Dermis microvascular lymphatic vessel endothelial cell (primary cell): Measurements from ENCODE around the gene ZNF28. TPM values are rescaled to one million over a fixed set of nuclear protein-coding genes. Genes with fewer than 3 reads are reported as not detected.
"Not testable (repeated sequence)": the region's sequence is repeated elsewhere in the genome, so short reads cannot be mapped to it uniquely, and the experiment has no call there.

Experiments
- DNase-seq, 2 donors: peaks; one replicate each; pipeline versions ENCODE4 v3.0.0 to v3.0.0-alpha.2; 2010; ENCODE audit warnings: low read depth in 2 of 2
- total RNA-seq: library from RNA; depleted of rRNA; stranded (reverse); fragments of >200 nt; gene quantifications from 2 replicates; pipeline ENCODE4 v1.2.1, GENCODE V29; 2014

ZNF28 gene
- total RNA-seq, result 13.7 and 14.0 TPM in 2 replicates

DNA sequence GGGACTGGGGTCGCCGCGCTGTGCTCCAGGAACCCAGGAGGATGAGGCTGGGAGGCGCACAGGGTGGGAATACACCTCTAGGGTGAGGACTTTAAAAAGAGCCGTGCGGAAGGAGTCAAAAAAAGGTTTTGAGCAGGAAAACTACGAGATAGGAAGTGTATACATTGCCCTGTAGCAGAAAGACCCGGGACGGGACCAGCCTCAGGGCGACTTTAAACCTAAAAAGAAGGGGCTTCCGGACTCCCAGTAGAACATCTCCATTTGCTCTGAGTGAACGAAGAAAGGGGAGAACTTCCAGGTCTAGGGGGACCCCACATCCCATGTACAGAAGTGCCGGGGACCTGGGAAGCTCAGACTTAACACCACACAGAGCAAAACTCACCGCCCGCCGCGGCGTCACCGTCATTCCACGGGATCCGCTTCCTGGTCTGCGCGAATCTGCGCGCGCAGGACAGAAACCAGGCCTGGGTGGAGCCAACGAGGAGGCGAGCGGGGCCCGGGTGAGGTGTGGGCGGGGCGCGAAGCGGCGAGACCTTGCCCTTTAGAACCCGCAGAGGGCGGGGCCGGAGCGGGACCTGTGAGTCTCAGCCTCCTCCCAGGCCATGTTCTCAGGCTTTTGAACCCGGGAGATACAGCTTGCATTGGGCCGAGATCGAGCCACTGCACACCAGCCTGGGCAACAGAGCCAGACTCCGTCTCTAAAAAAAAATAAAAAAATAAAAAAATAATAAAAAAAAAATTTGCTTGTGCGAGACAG, at the start of gene ZNF28:
Gene ZNF28, minus strand, starts transcription at position 430 of the 757 bp plus-strand sequence. CDS start 3,675 bp downstream, outside the sequence.
- peak; percentile 6 to 16 for DNase-seq

GRCh38 chr19:52868031-52868430, 46.6 kb upstream of the ZNF28 start:
- not testable (repeated sequence) for DNase-seq

DNA sequence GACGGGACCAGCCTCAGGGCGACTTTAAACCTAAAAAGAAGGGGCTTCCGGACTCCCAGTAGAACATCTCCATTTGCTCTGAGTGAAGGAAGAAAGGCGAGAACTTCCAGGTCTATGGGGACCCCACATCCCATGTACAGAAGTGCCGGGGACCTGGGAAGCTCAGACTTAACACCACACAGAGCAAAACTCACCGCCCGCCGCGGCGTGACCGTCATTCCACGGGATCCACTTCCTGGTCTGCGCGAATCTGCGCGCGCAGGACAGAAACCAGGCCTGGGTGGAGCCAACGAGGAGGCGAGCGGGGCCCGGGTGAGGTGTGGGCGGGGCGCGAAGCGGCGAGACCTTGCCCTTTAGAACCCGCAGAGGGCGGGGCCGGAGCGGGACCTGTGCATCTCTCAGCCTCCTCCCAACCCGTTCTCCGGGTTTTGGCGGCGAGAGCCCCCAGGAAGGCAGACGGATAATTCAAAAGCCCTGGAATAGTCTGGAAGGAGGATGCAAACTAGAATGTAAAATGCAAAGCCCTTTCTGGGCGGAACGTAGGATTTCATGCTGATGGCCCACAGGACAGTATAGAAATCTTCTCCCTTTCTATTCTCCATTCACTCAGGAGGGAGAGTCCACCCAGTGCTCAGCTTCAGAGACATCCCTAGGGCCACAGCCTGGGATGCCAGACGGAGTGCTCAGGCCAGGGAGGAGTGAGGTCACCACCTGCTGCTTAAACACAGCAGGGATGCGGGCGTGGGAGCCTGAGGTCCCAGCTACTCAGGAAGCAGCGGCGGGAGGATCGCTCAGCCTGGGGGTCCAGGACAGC, 36.2 kb upstream of the ZNF28 start, which contains the start of gene ZNF468:
Gene ZNF468, minus strand, starts transcription at position 242 of the 814 bp plus-strand sequence. CDS start 3,347 bp downstream, outside the sequence.
- DNase-seq, result peak; percentile 14 to 45

DNA sequence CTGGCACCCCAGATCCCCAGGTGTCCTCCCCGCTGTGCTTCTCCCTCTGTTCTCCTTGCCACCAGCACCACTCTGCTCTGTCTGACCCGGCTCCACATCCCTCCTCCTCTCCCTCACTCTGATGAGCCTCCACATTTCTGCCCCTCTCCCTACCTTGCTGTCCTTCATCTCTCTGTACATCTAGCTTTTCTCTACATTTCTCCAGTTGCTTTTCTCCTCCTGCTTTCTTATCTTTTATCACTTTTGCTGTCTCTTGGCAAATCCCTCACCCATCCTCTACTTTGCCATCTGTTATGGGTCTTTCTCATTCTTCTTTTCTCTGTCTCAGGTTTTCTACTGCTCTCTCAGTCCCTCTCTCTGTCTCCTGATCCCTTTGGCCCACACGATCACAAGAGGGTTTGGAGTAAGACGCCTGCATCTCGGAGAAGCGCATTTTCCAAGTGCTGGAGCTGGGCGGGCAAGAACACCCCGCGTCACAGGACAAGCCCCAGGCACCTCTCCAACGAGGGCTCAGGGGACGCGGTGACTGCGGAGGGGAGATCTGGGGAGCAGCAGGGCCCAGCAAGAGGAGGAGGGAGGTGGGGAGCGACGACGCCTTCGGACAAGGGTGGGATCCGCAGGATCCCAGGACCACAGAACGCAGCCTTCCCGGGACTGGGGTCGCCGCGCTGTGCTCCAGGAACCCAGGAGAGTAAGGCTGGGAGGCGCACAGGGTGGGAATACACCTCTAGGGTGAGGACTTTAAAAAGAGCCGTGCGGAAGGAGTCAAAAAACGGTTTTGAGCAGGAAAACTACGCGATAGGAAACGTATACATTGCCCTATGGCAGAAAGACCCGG, 35.3 kb upstream of the ZNF28 start:
- DNase-seq, result not testable (repeated sequence)

GRCh38 chr19:52847352-52847751, 25.9 kb upstream of the ZNF28 start:
- DNase-seq, result not testable (repeated sequence)

DNA sequence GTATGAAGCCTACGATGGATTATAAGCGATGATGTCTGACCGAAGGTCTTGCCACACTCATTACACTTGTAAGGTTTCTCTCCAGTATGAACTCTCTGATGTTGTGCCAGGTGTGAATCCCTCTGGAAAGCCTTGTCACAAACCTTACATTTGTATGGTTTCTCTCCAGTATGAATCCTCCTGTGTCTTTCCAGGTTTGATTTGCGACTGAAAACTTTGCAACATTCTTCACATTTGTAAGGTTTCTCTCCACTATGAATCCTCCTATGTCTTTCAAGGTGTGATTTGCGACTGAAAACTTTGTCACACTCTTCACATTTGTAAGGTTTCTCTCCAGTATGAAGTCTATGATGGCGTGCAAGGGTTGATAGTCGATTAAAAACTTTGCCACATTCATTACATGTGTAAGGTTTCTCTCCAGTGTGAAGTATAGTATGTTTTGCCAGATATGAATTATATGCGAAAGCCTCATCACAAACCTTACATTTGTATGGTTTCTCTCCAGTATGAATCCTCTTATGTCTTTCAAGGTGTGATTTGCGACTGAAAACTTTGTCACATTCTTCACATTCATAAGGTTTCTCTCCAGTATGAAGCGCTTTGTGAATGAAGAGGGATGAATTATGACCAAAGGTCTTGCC, 19.5 kb upstream of the ZNF28 start:
- not testable (repeated sequence) for DNase-seq

DNA sequence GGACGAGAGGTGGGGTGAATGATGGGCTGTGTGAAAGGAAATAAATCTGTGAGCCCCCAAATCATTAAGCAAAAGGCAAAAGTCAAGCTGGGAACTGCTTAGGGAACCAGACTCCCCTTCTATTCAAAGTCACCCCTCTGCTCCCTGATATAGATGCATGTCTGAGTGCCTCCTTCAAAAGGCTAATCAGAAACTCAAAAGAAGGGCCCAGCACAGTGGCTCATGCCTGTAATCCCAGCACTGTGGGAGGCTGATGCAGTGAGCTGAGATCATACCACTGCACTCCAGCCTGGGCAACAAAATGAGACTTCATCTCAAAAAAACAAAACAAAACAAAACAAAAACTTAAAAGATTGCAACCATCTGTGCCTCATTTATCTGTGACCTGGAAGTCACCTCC, 12.9 kb upstream of the ZNF28 start:
- not testable (repeated sequence) for DNase-seq

DNA sequence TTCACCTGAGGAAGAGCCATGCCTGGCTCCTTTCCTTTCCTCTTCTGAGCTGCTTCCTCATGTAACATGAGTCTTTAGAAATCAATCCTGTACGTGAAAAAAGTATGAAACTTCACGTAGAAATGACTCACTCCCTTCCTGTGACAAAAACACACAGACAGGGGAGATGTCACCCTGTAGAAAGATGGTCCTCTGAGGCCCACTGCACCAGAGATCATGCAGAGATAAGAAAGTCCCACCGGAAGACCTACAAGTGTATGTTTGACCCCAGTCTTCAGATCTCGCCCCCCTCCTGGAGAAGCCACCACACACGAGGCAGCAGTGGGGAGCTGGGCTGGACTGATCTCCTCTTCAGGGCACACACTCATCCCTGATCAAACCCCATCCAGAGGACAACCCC, 12.1 kb upstream of the ZNF28 start:
- DNase-seq, result not testable (repeated sequence)

- not testable (repeated sequence) for DNase-seq
Observed at GRCh38 chr19:52829866-52830265, 8.4 kb upstream of the ZNF28 start.

- DNase-seq, result no peak
Observed at GRCh38 chr19:52825765-52826164, 4.3 kb upstream of the ZNF28 start.

- DNase-seq, result no peak
Observed at GRCh38 chr19:52823676-52824075, 2.2 kb upstream of the ZNF28 start.

- DNase-seq, result peak in 1 of 2 donors; percentile 0
Observed at GRCh38 chr19:52820472-52821203, 795 bp downstream of the ZNF28 start.

DNA sequence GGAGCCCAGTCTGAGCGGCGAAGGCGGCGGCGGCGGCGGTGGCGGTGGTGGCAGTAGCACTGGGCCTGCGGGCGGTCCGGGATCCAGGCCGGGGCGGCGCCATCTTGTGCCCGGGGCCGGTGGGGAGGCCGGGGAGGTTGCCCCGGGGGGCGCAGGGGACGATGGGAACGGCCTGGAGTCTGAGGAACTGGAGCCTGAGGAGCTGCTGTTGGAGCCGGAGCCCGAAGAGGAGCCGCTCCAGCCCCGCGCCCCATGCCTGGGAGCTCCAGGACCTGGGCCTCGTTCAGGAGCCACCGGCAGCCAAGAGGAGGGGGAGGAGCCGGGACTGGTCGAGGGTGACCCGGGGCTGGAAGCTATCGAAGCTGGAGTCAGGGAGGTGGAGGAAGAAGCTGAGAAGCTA, 11.6 kb downstream of the ZNF28 start:
- no peak for DNase-seq

- not testable (repeated sequence) for DNase-seq
Observed at GRCh38 chr19:52799950-52800640, 21.3 kb downstream of the ZNF28 start.

GRCh38 chr19:52789440-52789839, 32.0 kb downstream of the ZNF28 start:
- no peak for DNase-seq

DNA sequence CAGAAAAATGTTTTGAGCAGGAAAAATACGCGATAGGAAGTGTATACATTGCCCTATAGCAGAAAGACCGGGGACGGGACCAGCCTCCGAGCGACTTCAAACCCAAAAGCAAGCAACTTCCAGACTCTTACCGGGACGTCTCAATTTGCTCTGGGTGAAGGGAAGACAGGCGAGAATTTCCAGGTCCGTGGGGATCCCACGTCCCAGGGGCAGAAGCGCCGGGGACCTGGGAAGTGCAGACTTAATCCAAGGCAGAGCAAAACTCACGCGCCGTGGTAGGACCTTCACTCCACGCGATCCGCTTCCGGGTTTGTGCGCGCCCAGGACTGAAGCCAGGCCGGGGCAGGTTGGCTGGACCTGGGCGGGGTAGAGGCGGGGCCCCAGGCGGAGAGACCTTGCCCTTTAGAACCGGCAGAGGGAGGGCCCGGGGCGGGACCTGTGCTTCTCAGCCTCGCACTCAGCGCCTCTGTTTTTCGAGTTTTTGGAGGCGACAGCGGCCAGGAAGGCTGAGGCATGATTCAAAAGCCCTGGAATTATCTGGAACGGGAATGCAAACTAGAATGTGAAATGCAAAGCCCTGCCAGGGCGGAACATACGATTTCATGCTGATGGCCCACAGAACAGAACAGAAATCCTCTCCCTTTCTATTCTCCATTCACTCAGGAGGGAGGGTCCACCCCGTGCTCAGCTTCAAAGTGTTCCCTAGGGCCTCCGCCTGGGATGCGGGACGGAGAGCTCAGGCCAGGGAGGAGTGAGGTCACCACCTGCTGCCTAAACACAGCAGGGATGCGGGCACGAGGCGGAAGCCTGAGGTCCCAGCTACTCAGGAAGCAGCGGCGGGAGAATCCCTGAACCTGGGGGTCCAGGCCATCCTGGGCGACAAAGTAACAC, 34.7 kb downstream of the ZNF28 start, which contains the start of gene ZNF600:
Gene ZNF600, minus strand, starts transcription at position 328 of the 891 bp plus-strand sequence. CDS start 7,903 bp downstream, outside the sequence.
- DNase-seq, result peak; percentile 36 to 62

DNA sequence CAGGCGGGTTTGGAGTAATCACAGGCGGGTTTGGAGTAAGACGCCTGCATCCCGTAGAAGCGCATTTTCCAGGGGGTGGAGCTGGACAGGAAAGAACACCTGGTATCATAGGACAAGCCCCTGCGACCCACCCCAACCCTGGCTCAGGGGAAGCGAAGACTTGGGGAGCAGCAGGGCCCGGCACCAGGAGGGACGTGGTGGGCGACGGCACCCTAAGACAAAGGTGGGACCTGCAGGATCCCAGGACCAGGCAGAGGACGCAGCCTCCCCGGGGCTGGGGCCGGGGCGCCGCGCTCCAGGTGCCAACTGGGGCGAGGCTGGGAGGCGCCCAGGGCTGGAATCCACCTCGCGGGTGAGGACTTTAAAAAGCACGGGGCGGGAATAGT, 35.4 kb downstream of the ZNF28 start:
- no peak for DNase-seq

GRCh38 chr19:52785506-52785905, 35.9 kb downstream of the ZNF28 start:
- DNase-seq, result no peak
